D721Med (cell line): ENCODE measurements around the gene SCN2A.
"Not testable (repeated sequence)": the region's sequence is repeated elsewhere in the genome, so short reads cannot be mapped to it uniquely, and the experiment has no call there.

ENCODE experiments used
- DNase-seq: peaks from one replicate; pipeline ENCODE4 v3.0.0; 2011; ENCODE audit warnings: low spot score; ENCODE audit not compliant: insufficient read length
- FAIRE-seq: peaks from 2 replicates; lab custom pipeline; 2011; peaks lifted over from hg19 to GRCh38; lab: Jason Lieb, UNC
- CTCF ChIP-seq: IDR thresholded peaks from 2 replicates; pipeline ENCODE4 v1.5.1; 2012; ENCODE audit warnings: mild to moderate bottlenecking, control low read depth; ENCODE audit not compliant: insufficient read depth; ENCODE audit errors: missing control alignments

The SCN2A gene

GRCh38 chr2:165391791-165392190 is 152.6 kb downstream of the SCN2A start:
- FAIRE-seq (peak; percentile 11), DNase-seq (no peak)
- TF ChIP-seq CTCF = no peak

GRCh38 chr2:165398603-165399002 is 159.4 kb downstream of the SCN2A start:
- DNase-seq, FAIRE-seq: not testable (repeated sequence)

- TF ChIP-seq CTCF = peak; percentile 89
- FAIRE-seq (peak; percentile 92), DNase-seq (no peak)
These were observed 162.2 kb downstream of the SCN2A start for GRCh38 chr2:165401285-165401852.

GRCh38 chr2:165402162-165402561 is 162.9 kb downstream of the SCN2A start:
- DNase-seq = no peak
- no peak for TF ChIP-seq CTCF
- FAIRE-seq = peak; percentile 38

GRCh38 chr2:165406173-165406572 is 167.0 kb downstream of the SCN2A start:
- no peak for FAIRE-seq
- peak; percentile 11 for TF ChIP-seq CTCF
- DNase-seq = no peak

- TF ChIP-seq CTCF = no peak
- DNase-seq (no peak), FAIRE-seq (no peak)
These were observed 168.3 kb downstream of the SCN2A start for GRCh38 chr2:165407466-165407865.

GRCh38 chr2:165408186-165408585 is 169.0 kb downstream of the SCN2A start:
- FAIRE-seq (no peak), DNase-seq (no peak)
- TF ChIP-seq CTCF = no peak

GRCh38 chr2:165410276-165410675 is 171.1 kb downstream of the SCN2A start:
- TF ChIP-seq CTCF = no peak
- DNase-seq = no peak
- FAIRE-seq = no peak
